Karpas-422 (cell line): Measurements from ENCODE around the gene DRC7. TPM values are rescaled to one million over a fixed set of nuclear protein-coding genes. Genes with fewer than 3 reads are reported as not detected.
"Not testable (repeated sequence)": the region's sequence is repeated elsewhere in the genome, so short reads cannot be mapped to it uniquely, and the experiment has no call there.

ENCODE experiments used
- DNase-seq: peaks from one replicate; pipeline ENCODE4 v3.0.0-alpha.2; 2015
- H2AFZ ChIP-seq: fragments of 200-600 bp; sonication (generic); 2 replicates; pipeline ENCODE4 v1.6.1; 2014; ENCODE audit warnings: antibody characterized with exemption, low read length, mixed read lengths
- H3K27ac ChIP-seq: fragments of 200-600 bp; sonication (generic); 2 replicates; pipeline ENCODE4 v1.5.1; 2014; ENCODE audit warnings: mild to moderate bottlenecking, low read length, moderate library complexity
- H3K27me3 ChIP-seq: fragments of 200-600 bp; sonication (generic); 2 replicates; pipeline ENCODE4 v1.6.1; 2014; ENCODE audit warnings: low read length, mixed read lengths
- H3K36me3 ChIP-seq: fragments of 200-600 bp; sonication (generic); 2 replicates; pipeline ENCODE4 v1.6.1; 2014; ENCODE audit warnings: low read length, mixed read lengths; ENCODE audit not compliant: insufficient read depth
- H3K4me1 ChIP-seq: fragments of 200-600 bp; sonication (generic); 2 replicates; pipeline ENCODE4 v1.6.1; 2014; ENCODE audit warnings: mild to moderate bottlenecking, low read length, mixed read lengths
- H3K4me2 ChIP-seq: fragments of 200-600 bp; sonication (generic); 2 replicates; pipeline ENCODE4 v1.6.1; 2014; ENCODE audit warnings: low read length, low read depth, mild to moderate bottlenecking; ENCODE audit not compliant: poor library complexity, severe bottlenecking
- H3K4me3 ChIP-seq: fragments of 200-600 bp; sonication (generic); 2 replicates; pipeline ENCODE4 v1.5.1; 2014; ENCODE audit warnings: mild to moderate bottlenecking, antibody characterized with exemption, low read length, mixed read lengths
- H3K79me2 ChIP-seq: fragments of 200-600 bp; sonication (generic); 2 replicates; pipeline ENCODE4 v1.6.1; 2014; ENCODE audit warnings: mild to moderate bottlenecking, low read length, mixed read lengths
- H3K9ac ChIP-seq: fragments of 200-600 bp; sonication (generic); 2 replicates; pipeline ENCODE4 v1.6.0; 2014; ENCODE audit warnings: low read length
- H3K9me2 ChIP-seq: fragments of 200-600 bp; sonication (generic), shearing (Covaris generic); replicated peaks from 2 replicates; pipeline ENCODE4 v1.6.0; 2014; ENCODE audit warnings: mild to moderate bottlenecking, low read length, moderate library complexity; ENCODE audit not compliant: insufficient read depth
- H3K9me3 ChIP-seq: fragments of 300-700, 200-600 bp; sonication (generic); 2 replicates; pipeline ENCODE4 v1.6.1; 2014; ENCODE audit warnings: low read length, mixed read lengths
- H4K20me1 ChIP-seq: fragments of 200-600 bp; sonication (generic); 2 replicates; pipeline ENCODE4 v1.6.1; 2014; ENCODE audit warnings: mild to moderate bottlenecking, antibody characterized with exemption, low read length, low read depth; ENCODE audit not compliant: insufficient read depth
- total RNA-seq: library from RNA; depleted of rRNA; stranded (reverse); fragments of >200 nt; shearing (Covaris generic); gene quantifications from 2 replicates; pipeline ENCODE4 v1.2.3, GENCODE V29; 2014; ENCODE audit warnings: low replicate concordance

DRC7 gene
- total RNA-seq, 1 experiment from 2014 or later, result not detected

DNA sequence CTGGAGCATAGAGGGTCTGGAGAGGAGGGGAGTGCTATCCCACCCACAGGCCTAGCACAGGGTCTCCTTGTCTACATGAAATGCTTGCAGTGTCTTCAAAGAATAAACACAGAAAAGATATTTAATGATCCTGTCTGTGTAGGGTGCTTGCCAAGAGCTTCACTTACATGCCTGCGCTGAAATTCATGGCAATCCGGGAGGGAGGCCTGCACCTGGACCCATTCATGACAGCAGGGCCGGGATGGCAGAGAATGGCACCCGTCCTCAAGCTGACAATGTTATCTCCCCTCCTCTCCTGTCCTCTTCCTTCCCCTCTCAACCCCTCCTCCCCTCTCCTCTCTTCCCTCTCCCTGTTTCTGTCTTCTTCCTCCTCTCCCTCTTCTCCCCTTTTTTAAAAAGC lies 24.4 kb upstream of the DRC7 start:
- H3K79me2 ChIP-seq, result no peaks in the 10 kb centered on the region
- H3K4me1 ChIP-seq, result no peaks in the 10 kb centered on the region
- H3K27ac ChIP-seq, result no peak overlapping the region

GRCh38 chr16:57671451-57671850 lies 23.2 kb upstream of the DRC7 start:
- H3K4me2 ChIP-seq, H3K79me2 ChIP-seq, H3K9me2 ChIP-seq, H4K20me1 ChIP-seq, H3K36me3 ChIP-seq, H2AFZ ChIP-seq, DNase-seq, H3K27ac ChIP-seq, H3K4me1 ChIP-seq, H3K9me3 ChIP-seq, H3K4me3 ChIP-seq, H3K9ac ChIP-seq, H3K27me3 ChIP-seq: not testable (repeated sequence)

More for the DNA sequence above, 24.4 kb upstream of the DRC7 start:
- Histone ChIP-seq H3K4me3 (no peak overlapping the region), H3K9me3 (no peaks in the 10 kb centered on the region), H3K4me2 (no peak overlapping the region), H3K9ac (no peak overlapping the region), H2AFZ (no peak overlapping the region), H3K36me3 (no peaks in the 10 kb centered on the region), H3K9me2 (no peaks in the 10 kb centered on the region), H4K20me1 (no peaks in the 10 kb centered on the region), H3K27me3 (no peaks in the 10 kb centered on the region)
- no peak for DNase-seq

GRCh38 chr16:57672416-57672815 lies 22.2 kb upstream of the DRC7 start:
- Histone ChIP-seq H3K4me1 (no peaks in the 10 kb centered on the region), H3K4me3 (no peak overlapping the region), H3K79me2 (no peaks in the 10 kb centered on the region), H3K36me3 (no peaks in the 10 kb centered on the region), H3K4me2 (no peak overlapping the region), H3K9me2 (no peaks in the 10 kb centered on the region), H3K27me3 (no peaks in the 10 kb centered on the region), H4K20me1 (no peaks in the 10 kb centered on the region), H3K9ac (no peak overlapping the region), H3K27ac (no peak overlapping the region), H2AFZ (no peak overlapping the region), H3K9me3 (no peaks in the 10 kb centered on the region)
- DNase-seq, result no peak

GRCh38 chr16:57672824-57673223 lies 21.8 kb upstream of the DRC7 start:
- no peak overlapping the region for H3K9ac ChIP-seq
- H3K79me2 ChIP-seq, result no peaks in the 10 kb centered on the region
- no peaks in the 10 kb centered on the region for H3K4me1 ChIP-seq
- H3K27me3 ChIP-seq, result no peaks in the 10 kb centered on the region
- no peak overlapping the region for H3K4me3 ChIP-seq
- H3K9me3 ChIP-seq, result no peaks in the 10 kb centered on the region
- no peak overlapping the region for H3K4me2 ChIP-seq
- no peak for DNase-seq
- H3K36me3 ChIP-seq, result no peaks in the 10 kb centered on the region
- H3K27ac ChIP-seq, result no peak overlapping the region
- H2AFZ ChIP-seq, result no peak overlapping the region
- H4K20me1 ChIP-seq, result no peaks in the 10 kb centered on the region
- no peaks in the 10 kb centered on the region for H3K9me2 ChIP-seq

DNA sequence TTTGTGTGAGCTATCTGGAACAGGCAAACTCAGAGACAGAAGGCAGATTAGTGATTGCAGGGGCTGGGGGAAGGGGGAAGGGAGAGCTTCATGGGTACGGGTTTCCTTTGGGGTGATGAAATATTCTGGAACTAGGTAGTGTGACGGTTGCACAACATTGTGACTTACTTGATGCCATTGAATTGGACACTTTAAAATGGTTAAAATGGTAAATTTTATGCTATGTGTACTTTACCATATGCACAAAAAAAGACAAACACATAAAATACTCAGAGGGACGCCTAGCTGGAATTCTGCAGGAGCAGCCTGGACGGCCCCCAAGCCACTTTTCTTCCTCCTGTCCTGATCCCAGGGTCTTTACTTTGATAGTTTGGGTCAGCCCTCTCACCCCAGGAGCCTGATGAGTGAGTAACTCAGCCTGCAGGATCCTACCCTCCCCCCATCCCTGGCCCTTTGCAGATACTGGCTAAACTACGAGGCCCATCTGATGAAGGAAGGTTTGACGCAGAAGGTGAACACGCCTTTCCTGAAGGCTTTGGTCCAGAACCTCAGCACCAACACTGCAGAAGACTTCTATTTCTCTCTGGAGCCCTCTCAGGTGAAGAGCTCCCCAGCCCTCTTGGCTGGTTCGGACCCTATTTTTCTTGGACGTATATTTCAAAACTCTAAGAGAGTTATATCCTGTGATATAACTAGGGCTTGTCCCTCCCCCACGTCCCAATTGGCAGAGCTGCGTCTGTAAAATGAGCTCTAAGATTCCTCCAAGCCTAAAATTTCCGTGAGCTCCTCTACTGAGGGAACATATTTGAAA lies 18.7 kb upstream of the DRC7 start:
- DNase-seq, result no peak
- Histone ChIP-seq H3K27ac (no peak overlapping the region), H3K27me3 (no peaks in the 10 kb centered on the region), H3K4me2 (no peak overlapping the region), H3K9me3 (no peaks in the 10 kb centered on the region), H3K79me2 (no peaks in the 10 kb centered on the region), H3K9ac (no peak overlapping the region), H2AFZ (no peak overlapping the region), H3K4me1 (no peaks in the 10 kb centered on the region), H3K9me2 (no peaks in the 10 kb centered on the region), H3K36me3 (no peaks in the 10 kb centered on the region), H3K4me3 (no peak overlapping the region), H4K20me1 (no peaks in the 10 kb centered on the region)

DNA sequence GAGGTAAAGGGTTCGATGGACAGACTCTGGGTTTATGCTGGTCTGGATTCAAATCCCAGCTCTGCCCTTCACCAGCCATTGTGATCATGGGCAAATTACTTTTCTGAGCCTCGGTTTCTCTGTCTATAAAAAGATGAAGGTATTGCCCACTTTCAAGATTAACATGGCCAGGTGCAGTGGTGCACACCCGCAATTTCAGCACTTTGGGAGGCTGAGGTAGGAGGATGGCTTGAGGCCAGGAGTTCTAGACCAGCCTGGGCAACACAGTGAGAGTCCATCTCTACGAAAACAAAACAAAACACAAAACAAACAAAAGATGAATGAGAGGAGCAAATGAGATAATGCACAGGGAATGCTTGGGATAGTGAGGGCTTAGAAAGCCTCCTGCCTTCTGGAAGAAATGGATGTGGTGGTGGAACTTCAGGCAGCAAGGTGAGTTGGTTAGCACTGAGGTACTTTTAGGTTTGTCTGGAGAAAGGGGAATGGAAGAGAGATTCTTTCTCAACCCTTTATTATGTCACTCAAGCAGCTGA lies 18.0 kb upstream of the DRC7 start:
- Histone ChIP-seq H3K9ac (no peak overlapping the region), H3K9me2 (no peaks in the 10 kb centered on the region), H4K20me1 (no peaks in the 10 kb centered on the region), H3K27me3 (no peaks in the 10 kb centered on the region), H3K4me2 (no peak overlapping the region), H2AFZ (no peak overlapping the region), H3K79me2 (no peaks in the 10 kb centered on the region), H3K4me1 (no peaks in the 10 kb centered on the region), H3K4me3 (no peak overlapping the region), H3K36me3 (no peaks in the 10 kb centered on the region), H3K27ac (no peak overlapping the region), H3K9me3 (no peaks in the 10 kb centered on the region)
- no peak for DNase-seq

DNA sequence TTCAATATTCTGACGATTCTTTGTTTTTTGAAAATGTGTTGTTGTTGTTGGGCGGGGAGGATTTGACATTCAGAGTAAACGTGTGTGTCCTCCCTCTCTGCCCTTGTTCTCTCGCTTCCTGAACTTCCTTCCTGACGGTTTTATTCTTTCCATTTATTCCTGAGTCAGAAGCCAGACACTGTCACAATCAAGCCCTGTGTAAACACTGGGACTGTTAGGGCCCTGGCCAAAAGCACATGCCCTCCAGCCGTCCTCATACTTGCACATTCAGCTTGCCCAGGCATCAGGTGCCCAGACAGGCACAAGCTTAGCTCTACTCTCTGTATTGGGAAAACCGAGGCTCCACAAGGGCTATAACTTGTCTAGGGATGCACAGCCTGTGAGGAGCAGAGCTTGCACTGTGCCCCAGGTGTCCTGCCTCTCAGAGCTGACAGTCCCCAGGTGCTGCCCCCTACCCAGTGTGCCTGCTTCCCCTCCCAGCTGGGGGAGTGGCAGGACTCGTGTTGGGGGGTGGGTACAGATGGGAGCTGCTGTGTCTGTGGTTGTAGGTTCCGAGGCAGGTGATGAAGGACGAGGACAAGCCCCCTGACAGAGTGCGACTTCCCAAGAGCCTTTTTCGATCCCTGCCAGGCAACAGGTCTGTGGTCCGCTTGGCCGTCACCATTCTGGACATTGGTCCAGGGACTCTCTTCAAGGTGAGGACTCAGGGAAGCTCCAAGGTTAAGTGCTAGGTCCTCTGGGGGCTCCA lies 16.8 kb upstream of the DRC7 start:
- Histone ChIP-seq H3K4me3 (no peak overlapping the region), H3K27ac (no peak overlapping the region), H3K27me3 (no peaks in the 10 kb centered on the region), H3K9me2 (no peaks in the 10 kb centered on the region), H3K4me2 (no peak overlapping the region), H3K36me3 (no peaks in the 10 kb centered on the region), H3K9me3 (no peaks in the 10 kb centered on the region), H2AFZ (no peak overlapping the region), H3K79me2 (no peaks in the 10 kb centered on the region), H3K9ac (no peak overlapping the region), H3K4me1 (no peaks in the 10 kb centered on the region), H4K20me1 (no peaks in the 10 kb centered on the region)
- DNase-seq, result no peak

DNA sequence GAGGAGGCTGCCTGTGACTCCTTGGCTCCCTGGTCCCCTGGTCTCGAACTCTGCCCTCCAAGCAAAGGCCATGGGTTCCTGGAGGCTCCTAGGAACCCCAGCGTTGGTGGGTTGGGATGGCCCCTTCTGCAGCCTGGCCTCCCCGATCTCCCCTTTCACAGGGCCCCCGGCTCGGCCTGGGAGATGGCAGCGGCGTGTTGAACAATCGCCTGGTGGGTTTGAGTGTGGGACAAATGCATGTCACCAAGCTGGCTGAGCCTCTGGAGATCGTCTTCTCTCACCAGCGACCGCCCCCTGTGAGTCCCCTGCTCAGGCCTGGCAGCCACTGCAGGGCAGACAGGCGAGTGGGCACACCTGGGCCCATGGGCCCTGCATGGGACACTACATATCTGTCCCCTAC lies 15.6 kb upstream of the DRC7 start:
- no peaks in the 10 kb centered on the region for H3K9me2 ChIP-seq
- DNase-seq, result no peak
- H2AFZ ChIP-seq, result no peak overlapping the region
- H3K4me1 ChIP-seq, result no peaks in the 10 kb centered on the region
- no peaks in the 10 kb centered on the region for H4K20me1 ChIP-seq
- no peak overlapping the region for H3K27ac ChIP-seq
- no peak overlapping the region for H3K4me2 ChIP-seq
- H3K79me2 ChIP-seq, result no peaks in the 10 kb centered on the region
- H3K9me3 ChIP-seq, result no peaks in the 10 kb centered on the region
- no peaks in the 10 kb centered on the region for H3K27me3 ChIP-seq
- no peaks in the 10 kb centered on the region for H3K36me3 ChIP-seq
- H3K4me3 ChIP-seq, result no peak overlapping the region
- H3K9ac ChIP-seq, result no peak overlapping the region
